Peyer's patch (tissue), 4 donors: Measurements from ENCODE around the gene SULF2. TPM values are rescaled to one million over a fixed set of nuclear protein-coding genes. Genes with fewer than 3 reads are reported as not detected.

Source experiments
- DNase-seq, 3 donors: peaks; one replicate each; pipeline ENCODE4 v3.0.0-alpha.2; 2017 to 2019
- H3K27ac ChIP-seq, 4 donors: fragments of 200-600 bp; sonication (generic); one replicate each; pipeline ENCODE4 v1.5.1; 2016 to 2019
- H3K27me3 ChIP-seq, 2 donors: fragments of 200-600 bp; sonication (generic); one replicate each; pipeline ENCODE4 v1.5.1; 2019
- H3K36me3 ChIP-seq, 3 donors: fragments of 200-600 bp; sonication (generic); one replicate each; pipeline ENCODE4 v1.5.1; 2016 to 2019
- H3K4me1 ChIP-seq, 4 donors: fragments of 200-600 bp; sonication (generic); one replicate each; pipeline ENCODE4 v1.5.1; 2016 to 2019
- H3K4me3 ChIP-seq, 4 donors: fragments of 200-600 bp; sonication (generic); 1 replicate in 3 of 4; 2 replicates in 1 of 4; pipeline ENCODE4 v1.5.1; 2016 to 2019; ENCODE audit warnings: mild to moderate bottlenecking in 1 of 4
- H3K9me3 ChIP-seq, 4 donors: fragments of 200-600 bp; sonication (generic); one replicate each; pipeline ENCODE4 v1.5.1; 2016 to 2019; ENCODE audit warnings: mild to moderate bottlenecking in 1 of 4
- CTCF ChIP-seq, 6 experiments: fragments of 450-650 bp in 4 of 6; fragments of 200-600 bp in 2 of 6; sonication (generic) in 1 of 6; IDR thresholded peaks; one replicate each; pipeline ENCODE4 v1.5.1; 2017 to 2019; ENCODE audit warnings: antibody characterized with exemption in 6 of 6, mild to moderate bottlenecking in 3 of 6, moderate library complexity in 1 of 6
- POLR2A ChIP-seq, 2 donors: fragments of 450-650 bp; IDR thresholded peaks; one replicate each; pipeline ENCODE4 v1.5.1; 2017; ENCODE audit warnings: antibody characterized with exemption in 2 of 2, mild to moderate bottlenecking in 2 of 2, moderate library complexity in 2 of 2
- total RNA-seq, 4 donors: library from RNA; depleted of rRNA; stranded (reverse); fragments of >200 nt; gene quantifications; one replicate each; pipeline ENCODE4 v1.1.0, GENCODE V29; 2016

SULF2 gene
- total RNA-seq, 4 donors from 2014 or later = 32.4 to 168 (median 52.5) TPM

GRCh38 chr20:47713878-47714450 is 71.3 kb downstream of the SULF2 start:
- Histone ChIP-seq H3K4me3 (no peak overlapping the region), H3K27ac (no peak overlapping the region), H3K27me3 (no peaks in the 10 kb centered on the region), H3K9me3 (no peaks in the 10 kb centered on the region), H3K36me3 (no peaks in the 10 kb centered on the region), H3K4me1 (no peaks in the 10 kb centered on the region)
- no peak for DNase-seq
- no peak for TF ChIP-seq POLR2A (IDR thresholded peaks at IDR 0.05)
- no peak for TF ChIP-seq CTCF (IDR thresholded peaks at IDR 0.05)

GRCh38 chr20:47713163-47713562 is 72.1 kb downstream of the SULF2 start:
- DNase-seq = no peak
- no peak for TF ChIP-seq POLR2A (IDR thresholded peaks at IDR 0.05)
- TF ChIP-seq CTCF (IDR thresholded peaks at IDR 0.05) = no peak
- no peaks in the 10 kb centered on the region for H3K36me3 ChIP-seq

DNA sequence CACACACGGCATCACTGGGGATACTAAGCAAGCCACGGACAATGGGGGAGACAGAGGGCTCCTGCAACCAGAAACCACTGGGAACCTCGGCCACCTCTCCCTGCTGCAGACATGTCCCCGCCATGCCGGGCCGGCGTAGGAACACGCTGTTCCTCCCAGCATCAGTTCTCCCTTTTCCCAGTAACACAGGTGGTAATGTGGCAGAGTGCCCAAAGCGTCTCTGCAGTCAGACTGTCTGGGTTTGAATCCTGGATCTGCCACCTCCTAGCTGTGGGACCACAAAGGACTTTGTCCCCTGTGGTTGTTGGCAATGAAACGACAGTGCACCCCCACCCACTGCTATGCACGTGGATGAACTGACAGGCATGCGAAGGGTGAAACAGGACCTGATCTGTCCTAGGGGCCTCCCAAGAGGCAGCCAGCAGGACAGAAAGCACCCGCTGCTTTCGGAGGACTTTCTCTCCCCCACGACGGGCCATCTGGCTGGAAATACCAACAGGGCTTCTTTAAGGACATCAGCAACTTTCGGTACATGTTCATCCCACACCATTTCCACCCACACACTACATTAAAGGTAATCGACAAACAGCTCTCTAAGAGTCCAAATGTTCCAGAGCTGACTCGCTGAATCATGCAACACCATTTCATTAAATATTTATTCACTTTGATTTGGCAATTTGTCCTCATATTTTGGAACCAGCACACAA is 74.1 kb downstream of the SULF2 start:
- Histone ChIP-seq H3K9me3 (no peaks in the 10 kb centered on the region), H3K4me3 (no peak overlapping the region), H3K4me1 (no peaks in the 10 kb centered on the region), H3K27me3 (no peaks in the 10 kb centered on the region), H3K36me3 (no peaks in the 10 kb centered on the region), H3K27ac (no peak overlapping the region)
- no peak for DNase-seq
- TF ChIP-seq POLR2A (IDR thresholded peaks at IDR 0.05) = no peak
- TF ChIP-seq CTCF (IDR thresholded peaks at IDR 0.05) = no peak

More at GRCh38 chr20:47713163-47713562, 72.1 kb downstream of the SULF2 start:
- H3K9me3 ChIP-seq = no peaks in the 10 kb centered on the region
- no peak overlapping the region for H3K4me3 ChIP-seq
- no peaks in the 10 kb centered on the region for H3K4me1 ChIP-seq
- H3K27me3 ChIP-seq = no peaks in the 10 kb centered on the region
- no peak overlapping the region for H3K27ac ChIP-seq

DNA sequence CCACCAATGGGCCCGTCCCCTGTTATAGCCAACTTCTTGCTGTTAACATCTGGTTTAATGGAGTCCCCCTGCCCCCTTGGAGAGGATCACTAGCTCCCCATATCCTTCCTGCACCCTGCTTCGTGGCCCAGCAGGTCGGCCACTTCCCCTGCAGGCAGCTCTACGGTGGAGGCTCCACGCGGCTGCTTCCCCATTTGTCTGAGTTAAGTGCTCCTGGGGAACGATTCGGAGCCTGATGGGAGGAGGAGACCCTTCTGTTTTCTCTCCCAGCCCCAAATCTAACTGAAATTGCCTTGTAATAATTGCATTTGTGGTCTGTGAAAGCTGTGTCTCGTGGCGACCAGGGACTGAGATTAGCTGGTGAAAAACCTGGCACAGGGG is 74.6 kb downstream of the SULF2 start:
- Histone ChIP-seq H3K36me3 (no peaks in the 10 kb centered on the region), H3K27ac (no peak overlapping the region), H3K9me3 (no peaks in the 10 kb centered on the region), H3K4me3 (no peak overlapping the region), H3K27me3 (no peaks in the 10 kb centered on the region), H3K4me1 (no peaks in the 10 kb centered on the region)
- no peak for TF ChIP-seq CTCF (IDR thresholded peaks at IDR 0.05)
- no peak for TF ChIP-seq POLR2A (IDR thresholded peaks at IDR 0.05)
- DNase-seq = no peak

GRCh38 chr20:47708953-47709833 is 76.1 kb downstream of the SULF2 start:
- H3K27ac ChIP-seq = no peak overlapping the region
- H3K4me1 ChIP-seq = no peaks in the 10 kb centered on the region
- no peak for TF ChIP-seq POLR2A (IDR thresholded peaks at IDR 0.05)
- no peak for TF ChIP-seq CTCF (IDR thresholded peaks at IDR 0.05)
- no peak for DNase-seq
- H3K4me3 ChIP-seq = no peak overlapping the region
- H3K9me3 ChIP-seq = no peaks in the 10 kb centered on the region
- H3K27me3 ChIP-seq = no peaks in the 10 kb centered on the region
- H3K36me3 ChIP-seq = no peaks in the 10 kb centered on the region
